ENCODE measurements around the gene CNTN4.

Gene CNTN4

DNA sequence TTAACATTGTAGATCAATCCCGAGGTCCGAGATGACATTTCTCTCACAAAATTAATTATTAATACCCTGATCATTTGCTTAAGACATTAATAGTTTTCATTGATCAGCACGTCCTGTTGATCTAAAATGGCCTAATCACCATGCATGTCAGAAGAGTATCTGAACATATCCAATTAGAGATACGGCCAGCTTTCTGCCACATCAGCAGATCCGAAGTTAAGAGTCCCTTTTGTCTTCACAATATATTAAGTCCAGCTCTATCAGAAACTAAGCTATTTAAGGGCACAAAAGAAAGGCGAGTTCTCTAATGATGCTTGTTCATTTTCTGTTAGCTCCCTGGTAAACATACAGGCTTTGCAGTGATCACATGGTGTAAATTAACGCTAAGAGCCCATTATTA, 470.3 kb downstream of the CNTN4 start:
- no peak for DNase-seq (ENCODE audit: low read depth)
- H3K4me3 ChIP-seq (ENCODE audit: low read depth, low read length) = no peak overlapping the region
- in situ Hi-C loops (cut with HindIII; ENCODE audit: low sequenced_read_pairs) = no loop called here
- TF ChIP-seq, protein P1, sequence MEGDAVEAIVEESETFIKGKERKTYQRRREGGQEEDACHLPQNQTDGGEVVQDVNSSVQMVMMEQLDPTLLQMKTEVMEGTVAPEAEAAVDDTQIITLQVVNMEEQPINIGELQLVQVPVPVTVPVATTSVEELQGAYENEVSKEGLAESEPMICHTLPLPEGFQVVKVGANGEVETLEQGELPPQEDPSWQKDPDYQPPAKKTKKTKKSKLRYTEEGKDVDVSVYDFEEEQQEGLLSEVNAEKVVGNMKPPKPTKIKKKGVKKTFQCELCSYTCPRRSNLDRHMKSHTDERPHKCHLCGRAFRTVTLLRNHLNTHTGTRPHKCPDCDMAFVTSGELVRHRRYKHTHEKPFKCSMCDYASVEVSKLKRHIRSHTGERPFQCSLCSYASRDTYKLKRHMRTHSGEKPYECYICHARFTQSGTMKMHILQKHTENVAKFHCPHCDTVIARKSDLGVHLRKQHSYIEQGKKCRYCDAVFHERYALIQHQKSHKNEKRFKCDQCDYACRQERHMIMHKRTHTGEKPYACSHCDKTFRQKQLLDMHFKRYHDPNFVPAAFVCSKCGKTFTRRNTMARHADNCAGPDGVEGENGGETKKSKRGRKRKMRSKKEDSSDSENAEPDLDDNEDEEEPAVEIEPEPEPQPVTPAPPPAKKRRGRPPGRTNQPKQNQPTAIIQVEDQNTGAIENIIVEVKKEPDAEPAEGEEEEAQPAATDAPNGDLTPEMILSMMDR (IDR thresholded peaks at IDR 0.05; ENCODE audit: low read depth, low read length, missing control alignments) = no peak

DNA sequence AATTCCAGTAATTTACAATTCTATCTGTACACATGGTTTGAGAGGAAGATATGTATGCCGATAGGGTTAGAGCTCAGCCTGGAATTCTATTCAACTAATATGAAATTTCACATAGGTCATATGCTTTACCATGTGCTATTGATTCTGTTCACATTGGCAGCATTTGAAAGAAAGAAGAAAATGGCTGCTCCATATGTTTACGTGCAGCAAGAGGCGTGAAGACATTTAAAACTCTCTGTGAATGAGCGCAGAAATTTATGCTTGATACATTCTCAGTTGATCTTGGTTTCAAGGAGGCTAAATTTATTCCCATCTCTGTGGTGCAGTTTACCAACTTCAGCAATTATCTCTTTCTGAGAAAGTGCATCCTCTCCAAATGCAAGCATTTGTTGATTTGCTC, 478.9 kb downstream of the CNTN4 start:
- TF ChIP-seq, protein P1 (IDR thresholded peaks at IDR 0.05; ENCODE audit: low read depth, low read length, missing control alignments) = no peak
- in situ Hi-C loops (cut with HindIII; ENCODE audit: low sequenced_read_pairs) = no loop called here
- H3K4me3 ChIP-seq (ENCODE audit: low read depth, low read length) = no peak overlapping the region
- no peak for DNase-seq (ENCODE audit: low read depth)

DNA sequence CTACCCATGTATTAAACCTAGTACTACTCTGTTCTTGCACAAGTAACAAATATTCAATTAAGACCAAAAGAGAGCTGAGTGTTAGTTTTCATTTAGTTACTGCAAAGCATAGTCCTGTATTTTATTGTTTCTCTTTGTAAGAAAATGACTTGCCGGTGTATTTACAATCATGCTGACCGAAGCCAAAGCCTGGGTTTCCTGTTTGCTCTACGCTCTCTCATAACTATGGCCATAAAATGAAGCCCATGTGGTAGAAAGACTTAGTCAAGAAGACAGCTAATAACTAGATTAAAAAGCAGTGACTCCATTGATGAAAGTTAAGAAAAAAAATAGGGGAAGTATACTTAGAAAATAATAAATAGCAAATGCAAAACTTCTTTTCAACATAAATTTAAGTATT, 479.9 kb downstream of the CNTN4 start:
- TF ChIP-seq, protein P1 (IDR thresholded peaks at IDR 0.05; ENCODE audit: low read depth, low read length, missing control alignments) = no peak
- H3K4me3 ChIP-seq (ENCODE audit: low read depth, low read length) = no peak overlapping the region
- no peak for DNase-seq (ENCODE audit: low read depth)
- in situ Hi-C loops (cut with HindIII; ENCODE audit: low sequenced_read_pairs) = no loop called here

DNA sequence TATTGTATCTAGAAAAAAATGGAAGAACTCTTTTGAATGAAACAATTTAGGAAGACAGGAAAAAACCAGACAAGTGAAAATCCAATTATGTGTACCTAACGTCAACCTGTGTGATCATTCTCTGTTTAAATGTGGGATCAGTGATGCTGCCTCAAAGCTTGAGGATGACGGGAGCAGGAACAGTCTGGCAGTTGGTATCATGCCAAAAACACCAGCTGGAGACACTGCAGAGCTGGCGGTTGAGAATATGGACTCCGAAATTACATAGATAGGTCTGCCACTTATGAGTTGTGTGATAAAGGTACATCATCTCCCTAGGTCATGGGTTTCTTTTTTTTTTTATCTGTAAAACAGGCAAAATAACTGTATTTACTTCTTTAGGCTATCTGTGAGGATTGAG, 480.5 kb downstream of the CNTN4 start:
- no peak overlapping the region for H3K4me3 ChIP-seq (ENCODE audit: low read depth, low read length)
- in situ Hi-C loops (cut with HindIII; ENCODE audit: low sequenced_read_pairs) = no loop called here
- TF ChIP-seq, protein P1 (IDR thresholded peaks at IDR 0.05; ENCODE audit: low read depth, low read length, missing control alignments) = no peak
- no peak for DNase-seq (ENCODE audit: low read depth)

DNA sequence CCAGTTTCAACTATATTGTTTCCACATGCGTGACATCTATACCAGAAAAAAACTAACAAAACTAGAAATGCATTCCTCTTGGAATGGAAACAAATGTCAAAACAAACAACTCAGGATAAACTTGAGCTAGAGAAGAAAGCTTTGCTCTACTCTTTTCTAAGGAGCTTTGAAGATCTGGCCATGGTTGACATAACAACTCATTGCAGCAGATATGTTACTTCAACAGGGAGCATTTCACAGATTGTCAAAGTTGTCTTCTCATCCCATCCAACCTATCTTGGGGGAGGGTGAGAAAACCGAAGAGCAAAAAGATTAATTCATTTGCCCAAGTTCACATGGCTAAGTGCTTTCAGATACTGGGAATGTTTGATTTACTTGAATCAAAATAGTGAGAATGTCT, 484.4 kb downstream of the CNTN4 start:
- TF ChIP-seq, protein P1 (IDR thresholded peaks at IDR 0.05; ENCODE audit: low read depth, low read length, missing control alignments) = no peak
- in situ Hi-C loops (cut with HindIII; ENCODE audit: low sequenced_read_pairs) = no loop called here
- no peak for DNase-seq (ENCODE audit: low read depth)
- H3K4me3 ChIP-seq (ENCODE audit: low read depth, low read length) = no peak overlapping the region

DNA sequence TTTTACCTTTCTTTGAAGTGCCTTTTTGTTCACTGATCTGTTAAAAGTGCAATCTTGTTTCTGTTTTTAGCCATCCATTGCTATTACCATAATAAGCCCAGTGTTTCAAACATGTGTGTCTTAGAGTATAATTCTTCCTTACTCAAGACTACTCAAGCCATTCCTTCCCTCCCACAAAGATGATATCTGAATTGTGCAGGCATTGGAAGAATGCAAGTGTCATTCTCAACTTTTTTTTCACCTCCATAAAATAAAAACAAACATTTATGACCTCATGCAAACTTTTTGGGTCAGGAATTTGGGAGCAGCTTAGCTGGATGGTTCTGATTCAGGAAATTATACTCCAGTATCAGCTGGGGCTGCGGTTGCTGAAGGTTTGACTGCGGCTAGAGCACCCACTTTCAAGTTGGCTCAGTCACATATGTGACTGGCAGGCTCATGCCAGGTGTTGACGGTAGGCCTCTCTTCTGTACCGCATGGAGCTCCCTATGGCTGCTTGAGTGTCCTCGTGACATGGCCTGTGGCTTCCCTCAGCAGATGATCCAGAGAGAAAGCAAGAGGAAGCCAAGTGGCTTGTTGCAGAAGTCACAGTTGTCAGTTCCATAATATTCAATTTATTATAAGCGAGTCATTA, 490.8 kb downstream of the CNTN4 start:
- in situ Hi-C loops (cut with HindIII; ENCODE audit: low sequenced_read_pairs) = no loop called here
- no peak for DNase-seq (ENCODE audit: low read depth)
- H3K4me3 ChIP-seq (ENCODE audit: low read depth, low read length) = no peak overlapping the region
- TF ChIP-seq, protein P1 (IDR thresholded peaks at IDR 0.05; ENCODE audit: low read depth, low read length, missing control alignments) = no peak
